ENCODE results near the gene C5.

DNA sequence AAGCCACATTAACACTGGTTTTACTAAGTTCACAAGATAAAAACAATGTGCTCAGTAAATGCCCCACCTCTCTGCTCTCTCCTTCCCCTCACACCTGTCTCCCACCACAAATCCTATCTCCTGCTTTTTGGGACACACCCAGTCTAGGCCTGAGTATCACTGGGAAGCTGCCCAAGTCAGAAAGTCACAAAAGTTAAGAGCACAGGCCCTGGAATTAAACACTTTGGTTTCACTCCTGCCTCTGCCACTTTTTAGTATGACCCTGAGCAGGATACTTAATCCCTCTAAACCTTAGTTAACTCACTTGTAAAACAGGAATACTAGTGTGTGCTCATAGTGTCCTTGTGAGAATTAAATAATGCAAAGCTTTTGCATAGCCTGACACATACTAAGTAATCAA lies 11.3 kb downstream of the C5 start:
- TF ChIP-seq CTCF (conservative IDR thresholded peaks at IDR 0.05) (no peak), ZFX (IDR thresholded peaks at IDR 0.05) (no peak)
